Uterus (tissue), 2 donors: ENCODE data around the gene GPR78.

Source experiments
- CTCF ChIP-seq, 4 experiments: fragments of 200-600 bp in 2 of 4; fragments of 450-650 bp in 2 of 4; sonication (generic) in 2 of 4; IDR thresholded peaks; one replicate each; pipeline ENCODE4 v1.5.1; 2016 to 2019; ENCODE audit warnings: antibody characterized with exemption in 4 of 4, mild to moderate bottlenecking in 2 of 4, moderate library complexity in 1 of 4
- POLR2A ChIP-seq, 2 donors: fragments of 450-650 bp; IDR thresholded peaks; one replicate each; pipeline ENCODE4 v1.6.1; 2016; ENCODE audit warnings: antibody characterized with exemption in 2 of 2, mild to moderate bottlenecking in 1 of 2, moderate library complexity in 1 of 2

- TF ChIP-seq POLR2A (IDR thresholded peaks at IDR 0.05) (no peak), CTCF (IDR thresholded peaks at IDR 0.05) (no peak)
Measured at GRCh38 chr4:8557151-8558076, 22.8 kb upstream of the GPR78 start.
